HG03066 (cell line): Measurements from ENCODE around the gene NRG3.

Source experiments
- ATAC-seq: cut with Tn5 transposase; IDR thresholded peaks from one replicate; pipeline ENCODE4 v1.9.1; 2021; ENCODE audit warnings: low read depth; ENCODE audit not compliant: unreplicated experiment

NRG3 gene

GRCh38 chr10:82075605-82076004 is 200.6 kb downstream of the NRG3 start:
- no peak for ATAC-seq

DNA sequence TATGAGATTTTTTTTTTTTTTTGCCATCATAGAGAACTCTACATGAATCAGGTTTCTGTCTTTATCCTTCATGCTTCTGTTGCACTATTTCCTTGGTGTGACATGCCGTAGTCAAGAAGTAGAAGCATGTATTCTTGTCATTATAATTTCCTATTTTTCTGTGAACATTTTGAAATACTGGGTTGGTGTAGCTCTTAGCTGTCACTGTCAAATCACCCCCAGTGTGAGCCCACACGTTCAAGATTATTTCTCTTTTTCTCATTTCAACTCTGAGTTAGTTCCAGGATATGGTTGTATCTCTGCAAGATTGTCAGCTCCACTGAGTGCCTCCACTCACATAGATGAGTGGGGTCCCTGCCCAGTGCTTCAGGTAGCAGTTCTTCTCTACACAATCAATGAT is 209.5 kb downstream of the NRG3 start:
- ATAC-seq: no peak

- ATAC-seq: no peak
Measured at GRCh38 chr10:82084904-82085303, 209.9 kb downstream of the NRG3 start.

GRCh38 chr10:82089327-82089726 is 214.3 kb downstream of the NRG3 start:
- ATAC-seq: no peak

DNA sequence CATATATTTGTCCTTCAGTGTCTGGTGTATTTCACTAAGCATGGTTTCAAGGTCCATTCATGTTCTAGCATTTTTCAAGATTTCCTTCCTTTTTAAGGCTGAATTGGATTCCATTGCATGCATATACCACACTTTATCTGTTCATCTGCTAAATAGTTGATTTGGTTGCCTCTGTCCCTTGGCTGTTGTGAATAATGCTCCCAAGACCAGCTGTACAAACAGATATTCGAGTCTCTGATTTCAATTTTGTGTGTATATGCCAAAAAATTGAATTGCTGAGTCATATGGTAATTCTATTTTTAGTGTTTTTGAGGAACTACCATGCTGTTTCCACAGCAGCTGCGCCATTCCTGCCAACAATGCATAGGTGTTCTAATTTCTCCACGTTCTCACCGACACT is 216.4 kb downstream of the NRG3 start:
- ATAC-seq: no peak

DNA sequence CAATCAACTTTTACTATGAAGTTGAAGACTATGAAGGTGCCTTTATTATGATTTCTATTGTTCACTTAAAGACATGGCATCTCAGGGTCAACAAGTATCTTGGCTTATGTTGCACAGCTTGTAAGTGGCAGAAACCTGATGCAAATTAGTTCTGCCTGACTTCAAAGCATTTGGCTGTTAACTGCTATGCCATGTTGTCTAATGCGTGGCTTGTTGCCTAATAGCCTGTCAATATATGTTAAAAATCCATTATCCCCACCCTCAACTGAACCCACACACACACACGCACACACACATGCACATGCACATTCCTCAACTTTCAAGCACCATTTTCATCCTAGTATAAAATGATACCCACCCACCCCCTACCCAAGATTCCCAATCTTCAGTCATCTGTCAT is 217.1 kb downstream of the NRG3 start:
- no peak for ATAC-seq

DNA sequence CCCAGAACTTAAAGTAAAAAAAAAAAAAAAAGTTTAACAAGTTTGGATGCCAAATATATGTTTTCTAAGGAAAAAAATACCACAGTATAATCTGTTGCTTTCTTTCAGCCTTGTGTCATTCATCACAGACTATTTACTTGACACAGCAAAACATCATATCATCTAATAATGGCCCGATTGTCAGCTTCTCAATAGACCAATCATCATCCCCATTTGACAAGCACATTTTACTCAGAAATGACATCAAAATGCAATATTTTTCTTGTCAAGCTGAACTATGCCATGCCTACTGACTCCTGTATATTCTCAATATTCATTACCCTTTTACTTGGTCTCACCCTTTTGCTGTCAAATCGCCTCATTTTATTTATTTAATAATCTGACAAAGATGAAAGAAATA is 249.7 kb downstream of the NRG3 start:
- ATAC-seq: no peak

- ATAC-seq: no peak
Measured at GRCh38 chr10:82128527-82128926, 253.5 kb downstream of the NRG3 start.

- no peak for ATAC-seq
Measured at GRCh38 chr10:82136103-82136502, 261.1 kb downstream of the NRG3 start.

DNA sequence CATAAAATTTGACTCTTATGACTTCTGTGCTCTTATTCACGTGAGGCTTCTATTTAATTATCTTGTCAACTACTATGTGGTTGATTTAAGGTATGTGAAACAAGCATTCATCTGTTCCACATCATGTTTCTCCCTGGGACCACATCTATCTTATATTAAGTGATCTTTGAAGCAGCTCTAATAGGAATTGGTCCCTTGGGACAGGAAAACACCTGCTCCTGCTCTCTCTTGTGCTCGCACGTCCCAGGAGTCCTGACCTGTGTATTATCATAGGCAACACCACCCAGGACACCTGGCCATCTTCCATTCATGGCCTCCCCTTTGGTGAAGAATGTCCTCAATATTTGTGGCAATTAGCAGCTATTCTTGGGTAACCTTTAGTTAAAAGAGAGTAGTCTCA is 269.2 kb downstream of the NRG3 start:
- no peak for ATAC-seq

DNA sequence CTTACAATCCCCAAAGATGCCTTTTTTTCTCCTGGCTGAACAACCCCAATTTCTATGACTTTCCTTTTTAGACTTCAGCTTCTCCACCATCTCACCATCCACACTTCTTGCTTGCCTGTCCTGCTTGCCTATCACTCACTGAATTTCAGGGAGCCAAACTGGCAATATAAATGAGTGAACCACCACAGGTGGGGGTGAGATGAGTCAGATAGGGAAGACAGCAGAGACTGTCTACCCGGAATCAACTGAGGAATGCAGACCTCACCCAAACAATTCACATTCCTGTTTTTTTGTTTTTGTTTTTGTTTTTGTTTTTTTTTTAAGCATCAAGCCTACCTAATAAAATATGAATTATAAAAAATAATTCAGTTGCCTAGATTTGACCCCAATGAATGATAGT is 273.8 kb downstream of the NRG3 start:
- ATAC-seq: no peak

DNA sequence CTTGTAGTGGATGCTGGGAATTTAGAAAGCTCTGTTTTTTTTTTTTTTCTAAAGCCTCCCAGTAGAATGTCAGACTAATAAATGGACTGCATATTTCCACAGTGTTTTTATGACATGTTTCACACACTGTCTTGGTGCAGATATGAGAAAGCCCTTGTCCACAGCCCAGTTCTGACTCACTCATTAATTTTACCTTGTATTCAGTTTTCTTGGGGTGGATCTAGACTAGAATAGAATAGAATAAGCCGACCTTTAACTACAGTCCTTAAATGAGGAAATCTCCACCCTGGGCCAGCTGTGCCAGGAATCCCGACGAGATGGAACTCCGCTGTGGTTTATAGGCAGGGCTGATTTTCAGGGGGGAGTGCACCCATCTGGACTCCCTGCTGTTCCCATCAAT is 274.7 kb downstream of the NRG3 start:
- ATAC-seq: no peak

DNA sequence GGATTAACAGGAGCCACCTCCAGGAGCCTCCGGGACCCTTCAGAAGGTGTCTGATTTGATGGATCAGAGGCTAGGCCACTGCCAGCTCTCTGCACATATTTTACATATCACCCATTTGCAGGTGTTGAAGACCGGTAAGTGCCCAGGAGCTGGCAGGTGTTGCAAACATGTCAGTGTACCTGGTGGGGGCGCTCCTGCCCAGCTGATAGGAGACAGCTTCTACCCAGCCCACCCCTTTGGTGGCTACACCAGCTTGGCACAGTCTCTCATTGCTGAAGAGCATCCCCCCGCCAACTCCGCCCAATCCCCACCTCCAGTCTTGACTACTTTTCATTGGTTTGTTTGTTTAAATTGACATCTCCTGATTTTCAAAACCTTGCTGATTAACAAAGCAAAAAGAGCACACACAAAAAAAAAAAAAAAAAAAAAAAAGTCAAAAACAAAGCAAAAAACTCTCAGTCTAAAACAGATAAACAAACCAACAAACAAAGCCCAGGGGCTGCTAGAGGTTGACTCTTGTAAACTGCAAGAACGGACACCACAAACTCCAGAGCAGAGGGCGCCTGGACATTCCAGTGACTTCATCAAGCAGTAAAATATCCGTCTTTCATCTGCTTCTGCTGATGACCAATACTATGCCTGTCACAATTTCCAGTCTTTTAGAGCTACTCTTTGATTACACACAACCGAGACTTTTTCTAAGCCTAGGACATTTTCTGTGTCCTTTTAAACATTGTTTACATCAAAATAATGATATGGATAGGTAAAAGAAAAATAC is 275.3 kb downstream of the NRG3 start:
- ATAC-seq: no peak

GRCh38 chr10:82160307-82160706 is 285.3 kb downstream of the NRG3 start:
- no peak for ATAC-seq

- no peak for ATAC-seq
Measured at GRCh38 chr10:82161264-82161663, 286.3 kb downstream of the NRG3 start.

DNA sequence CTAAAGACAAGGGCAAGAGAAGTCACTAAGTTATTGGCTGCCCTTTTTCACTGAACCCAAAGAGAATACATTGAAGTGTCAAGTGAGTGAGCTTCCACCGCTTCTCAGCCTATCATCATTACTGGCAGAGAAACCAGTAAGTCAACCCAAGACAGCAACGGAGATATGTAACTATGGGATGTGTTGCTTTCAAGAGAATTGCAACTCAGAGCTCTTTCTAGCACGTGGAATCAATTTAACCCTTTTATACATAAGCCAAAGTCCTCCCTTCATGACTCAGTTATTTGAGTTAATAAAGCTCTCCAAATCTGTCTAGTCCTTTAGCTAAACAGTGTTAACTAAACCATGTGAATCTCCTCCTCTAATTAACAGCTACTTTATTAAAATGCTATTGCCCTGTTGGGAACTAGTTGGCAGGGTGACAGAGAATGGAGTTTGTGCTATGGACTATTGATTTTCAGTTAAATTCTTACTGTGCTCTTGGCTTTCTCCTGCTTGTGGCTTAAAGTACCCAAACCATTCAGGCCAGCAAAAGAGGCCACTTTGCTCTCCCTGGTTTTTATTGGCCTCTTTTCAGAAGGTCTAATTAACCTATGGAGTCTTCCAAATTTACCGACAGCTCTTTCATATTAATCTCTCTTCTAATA is 287.7 kb downstream of the NRG3 start:
- no peak for ATAC-seq

DNA sequence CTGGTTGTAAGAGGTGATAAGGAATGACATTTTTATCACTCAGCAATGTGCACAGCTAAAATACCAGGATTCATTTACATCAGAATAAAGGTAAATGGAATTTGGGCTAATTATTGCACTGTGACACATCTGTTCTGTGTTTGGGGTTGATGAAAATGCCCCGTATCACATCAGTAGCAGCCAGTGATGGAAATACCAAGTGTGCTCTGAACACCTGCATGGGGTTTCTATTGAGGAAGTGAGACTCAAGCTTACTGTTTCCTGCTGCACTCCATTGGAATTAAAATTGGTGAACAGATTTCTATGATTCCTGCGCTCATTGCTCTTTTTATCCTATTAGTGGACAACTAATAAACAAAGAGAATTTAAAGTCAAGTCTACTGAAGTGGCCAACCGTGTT is 296.9 kb downstream of the NRG3 start:
- ATAC-seq: no peak

DNA sequence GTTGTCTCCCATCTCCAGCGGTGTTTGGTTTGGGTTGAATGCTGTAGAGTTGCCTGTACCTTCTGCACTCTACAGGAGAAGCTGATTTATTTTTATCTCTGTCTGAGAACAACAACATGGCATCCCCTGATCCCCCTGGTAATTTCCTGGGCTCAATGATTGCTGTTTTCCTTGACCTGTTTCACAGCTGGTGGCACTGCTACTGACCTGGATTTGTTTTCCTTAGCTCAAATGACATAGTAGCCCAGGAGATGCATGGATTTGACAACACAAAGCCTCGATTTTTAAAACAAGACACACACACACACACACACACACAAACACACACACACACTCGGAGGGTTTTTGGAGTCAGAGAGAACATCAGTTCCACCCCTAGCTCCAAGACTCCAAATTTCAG is 301.6 kb downstream of the NRG3 start:
- ATAC-seq: no peak

- ATAC-seq: no peak
Measured at GRCh38 chr10:82190432-82191260, 315.7 kb downstream of the NRG3 start.

DNA sequence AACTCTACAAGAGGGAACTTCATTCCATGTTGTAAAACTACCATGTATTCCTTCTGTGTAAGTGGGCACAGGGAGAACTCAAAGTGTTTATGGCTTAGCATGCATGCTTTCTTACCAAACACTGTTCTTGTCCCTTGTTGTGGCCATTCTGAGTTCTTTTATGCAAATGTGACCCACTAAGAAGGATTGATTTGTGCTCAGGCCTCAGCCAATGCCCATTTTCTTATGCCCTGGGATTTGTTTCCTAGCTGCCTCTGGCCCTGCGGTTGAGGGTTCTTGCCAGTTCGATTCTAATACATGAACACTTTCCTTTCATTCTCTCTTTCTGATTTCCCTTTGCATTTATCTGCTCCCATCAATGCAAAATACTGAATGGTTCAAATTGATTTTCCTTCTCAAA is 316.7 kb downstream of the NRG3 start:
- no peak for ATAC-seq

DNA sequence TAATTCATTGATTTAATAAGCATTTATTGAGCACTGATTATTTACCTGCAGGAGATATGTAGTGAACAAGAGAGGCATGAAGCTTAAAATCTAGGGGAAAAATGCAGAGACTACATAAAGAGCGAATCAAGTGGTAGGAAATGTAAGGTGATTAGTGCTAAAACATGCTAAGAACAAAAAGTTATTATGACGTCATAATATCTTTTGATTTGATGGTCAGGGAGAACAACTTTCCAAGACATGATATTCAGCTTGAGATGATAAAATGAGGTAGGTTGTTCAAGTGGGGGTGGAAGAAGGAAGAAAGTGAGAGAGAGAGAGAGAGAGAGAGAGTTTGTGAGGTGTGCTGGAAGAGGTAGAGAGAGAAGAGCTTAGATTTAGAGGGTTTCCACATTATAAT is 317.7 kb downstream of the NRG3 start:
- ATAC-seq: no peak

DNA sequence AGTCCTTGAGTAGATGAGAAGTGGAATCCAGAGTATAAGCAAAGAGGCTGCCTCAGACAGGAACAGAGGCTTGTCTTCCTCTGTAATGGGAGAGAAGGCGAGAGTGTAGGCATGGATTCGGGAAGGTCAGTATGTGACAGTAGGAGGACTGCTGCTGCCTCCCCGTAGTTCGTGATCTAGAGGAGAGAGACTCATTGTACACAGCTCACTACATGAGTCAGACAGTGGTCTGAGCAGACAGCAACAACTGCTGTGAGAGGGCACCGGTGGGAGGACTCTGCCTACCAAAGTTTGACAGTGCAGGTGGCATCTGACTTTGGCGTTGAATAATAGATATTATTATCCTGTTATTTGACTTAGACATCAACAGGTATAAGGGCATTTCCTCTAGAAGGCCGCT is 319.4 kb downstream of the NRG3 start:
- ATAC-seq: no peak
